ENCODE results near the gene TBCA. TPM values are rescaled to one million over a fixed set of nuclear protein-coding genes. Genes with fewer than 3 reads are reported as not detected.
"Not testable (repeated sequence)": the region's sequence is repeated elsewhere in the genome, so short reads cannot be mapped to it uniquely, and the experiment has no call there.

TBCA gene
- total RNA-seq, 1 donor from 2014 or later, result 286 TPM

DNA sequence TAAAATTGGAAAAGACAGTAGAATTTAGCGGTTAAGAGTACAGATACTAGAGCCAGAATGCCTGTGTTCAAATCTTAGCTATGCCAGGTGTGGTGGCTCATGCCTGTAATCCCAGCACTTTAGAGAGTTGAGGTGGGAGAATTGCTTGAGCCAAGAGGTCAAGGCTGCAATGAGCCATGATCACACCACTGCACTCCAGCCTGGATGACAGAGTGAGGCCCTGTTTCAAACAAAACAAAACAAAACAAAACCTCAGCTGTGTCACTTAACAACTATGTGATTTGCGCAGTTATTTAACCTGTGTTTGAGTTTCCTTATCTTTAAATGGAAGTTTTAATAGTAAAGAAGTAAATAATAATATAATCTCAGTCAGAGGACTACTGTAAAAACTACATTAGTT is 68.3 kb downstream of the TBCA start:
- H3K27ac Mint-ChIP-seq (ENCODE audit: unreplicated experiment), result no peak overlapping the region

GRCh38 chr5:77699569-77699968 is 76.6 kb downstream of the TBCA start:
- Mint-ChIP-seq H3K36me3 (ENCODE audit: low read depth) (peaks cover 36% of the 10 kb centered on the region), H3K4me1 (peaks cover 18% of the 10 kb centered on the region)
- not testable (repeated sequence) for H3K9me3 Mint-ChIP-seq; DNase-seq (ENCODE audit: low read depth, low spot score); H3K4me3 Mint-ChIP-seq; H3K27me3 Mint-ChIP-seq (ENCODE audit: low read depth); H3K27ac Mint-ChIP-seq (ENCODE audit: unreplicated experiment)

More for the DNA sequence above, 68.3 kb downstream of the TBCA start:
- Mint-ChIP-seq H3K9me3 (no peaks in the 10 kb centered on the region), H3K27me3 (ENCODE audit: low read depth) (no peaks in the 10 kb centered on the region), H3K36me3 (ENCODE audit: low read depth) (peaks cover 19% of the 10 kb centered on the region), H3K4me3 (no peak overlapping the region), H3K4me1 (no peaks in the 10 kb centered on the region)
- DNase-seq (ENCODE audit: low read depth, low spot score), result no peak
- TF ChIP-seq, protein P1, sequence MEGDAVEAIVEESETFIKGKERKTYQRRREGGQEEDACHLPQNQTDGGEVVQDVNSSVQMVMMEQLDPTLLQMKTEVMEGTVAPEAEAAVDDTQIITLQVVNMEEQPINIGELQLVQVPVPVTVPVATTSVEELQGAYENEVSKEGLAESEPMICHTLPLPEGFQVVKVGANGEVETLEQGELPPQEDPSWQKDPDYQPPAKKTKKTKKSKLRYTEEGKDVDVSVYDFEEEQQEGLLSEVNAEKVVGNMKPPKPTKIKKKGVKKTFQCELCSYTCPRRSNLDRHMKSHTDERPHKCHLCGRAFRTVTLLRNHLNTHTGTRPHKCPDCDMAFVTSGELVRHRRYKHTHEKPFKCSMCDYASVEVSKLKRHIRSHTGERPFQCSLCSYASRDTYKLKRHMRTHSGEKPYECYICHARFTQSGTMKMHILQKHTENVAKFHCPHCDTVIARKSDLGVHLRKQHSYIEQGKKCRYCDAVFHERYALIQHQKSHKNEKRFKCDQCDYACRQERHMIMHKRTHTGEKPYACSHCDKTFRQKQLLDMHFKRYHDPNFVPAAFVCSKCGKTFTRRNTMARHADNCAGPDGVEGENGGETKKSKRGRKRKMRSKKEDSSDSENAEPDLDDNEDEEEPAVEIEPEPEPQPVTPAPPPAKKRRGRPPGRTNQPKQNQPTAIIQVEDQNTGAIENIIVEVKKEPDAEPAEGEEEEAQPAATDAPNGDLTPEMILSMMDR (conservative IDR thresholded peaks at IDR 0.05), result no peak

DNA sequence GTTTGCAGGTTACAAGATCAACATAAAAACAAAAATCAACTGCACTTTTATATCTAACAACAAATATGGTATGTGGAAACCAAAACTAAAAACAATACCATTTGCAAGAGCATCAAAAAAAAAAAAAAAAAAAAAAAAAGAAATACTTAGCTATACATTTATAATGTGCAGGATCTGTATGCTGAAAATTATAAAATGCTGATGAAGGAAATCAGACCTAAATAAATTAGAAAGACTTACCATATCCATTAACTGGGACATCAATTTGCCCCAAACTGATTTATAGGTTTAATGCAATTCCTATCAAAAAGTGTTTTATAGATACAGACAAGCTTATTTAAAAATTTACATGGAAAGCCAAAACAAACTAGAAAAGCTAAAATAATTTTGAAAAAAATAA is 77.2 kb downstream of the TBCA start:
- peaks cover 37% of the 10 kb centered on the region for H3K36me3 Mint-ChIP-seq (ENCODE audit: low read depth)

GRCh38 chr5:77697692-77698091 is 78.4 kb downstream of the TBCA start:
- H3K36me3 Mint-ChIP-seq (ENCODE audit: low read depth), result peaks cover 34% of the 10 kb centered on the region
- no peaks in the 10 kb centered on the region for H3K9me3 Mint-ChIP-seq
- TF ChIP-seq, protein P1 (conservative IDR thresholded peaks at IDR 0.05), result no peak
- no peaks in the 10 kb centered on the region for H3K27me3 Mint-ChIP-seq (ENCODE audit: low read depth)
- H3K27ac Mint-ChIP-seq (ENCODE audit: unreplicated experiment), result no peak overlapping the region
- no peak for DNase-seq (ENCODE audit: low read depth, low spot score)
- H3K4me3 Mint-ChIP-seq, result no peak overlapping the region
- H3K4me1 Mint-ChIP-seq, result peaks cover 18% of the 10 kb centered on the region

More for the DNA sequence above, 77.2 kb downstream of the TBCA start:
- no peak for DNase-seq (ENCODE audit: low read depth, low spot score)
- Mint-ChIP-seq H3K4me3 (no peak overlapping the region), H3K9me3 (no peaks in the 10 kb centered on the region), H3K27me3 (ENCODE audit: low read depth) (no peaks in the 10 kb centered on the region), H3K27ac (ENCODE audit: unreplicated experiment) (no peak overlapping the region), H3K4me1 (peaks cover 18% of the 10 kb centered on the region)
- TF ChIP-seq, protein P1 (conservative IDR thresholded peaks at IDR 0.05), result no peak

- H3K27me3 Mint-ChIP-seq (ENCODE audit: low read depth), result no peaks in the 10 kb centered on the region
- no peak overlapping the region for H3K27ac Mint-ChIP-seq (ENCODE audit: unreplicated experiment)
- peaks cover 25% of the 10 kb centered on the region for H3K36me3 Mint-ChIP-seq (ENCODE audit: low read depth)
These were observed 80.0 kb downstream of the TBCA start for GRCh38 chr5:77696120-77696519.

DNA sequence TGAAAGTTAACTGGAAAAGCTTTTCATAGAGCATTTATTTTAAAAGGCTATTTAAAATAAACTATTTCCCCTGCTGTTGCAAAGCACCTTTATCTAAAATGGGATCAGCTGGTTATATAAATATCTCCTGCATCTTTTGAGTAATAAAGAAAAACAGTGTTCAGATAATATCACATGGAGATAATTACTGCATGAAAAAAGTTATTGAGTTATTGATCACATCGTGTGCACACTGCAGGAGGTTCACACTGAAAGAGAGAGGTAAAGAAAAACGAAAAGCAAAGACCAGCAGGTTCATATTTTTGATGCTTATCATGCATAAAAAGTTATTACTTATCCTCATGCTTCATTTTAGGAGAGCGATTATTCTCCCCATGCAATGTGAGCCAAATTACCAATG is 82.2 kb downstream of the TBCA start:
- Mint-ChIP-seq H3K36me3 (ENCODE audit: low read depth) (peaks cover 24% of the 10 kb centered on the region), H3K9me3 (no peaks in the 10 kb centered on the region), H3K4me3 (no peak overlapping the region), H3K27ac (ENCODE audit: unreplicated experiment) (no peak overlapping the region), H3K27me3 (ENCODE audit: low read depth) (no peaks in the 10 kb centered on the region), H3K4me1 (peaks cover 5% of the 10 kb centered on the region)
- TF ChIP-seq, protein P1 (conservative IDR thresholded peaks at IDR 0.05), result no peak
- DNase-seq (ENCODE audit: low read depth, low spot score), result no peak

More at GRCh38 chr5:77696120-77696519, 80.0 kb downstream of the TBCA start:
- peaks cover 18% of the 10 kb centered on the region for H3K4me1 Mint-ChIP-seq
- no peak overlapping the region for H3K4me3 Mint-ChIP-seq
- DNase-seq (ENCODE audit: low read depth, low spot score), result no peak
- TF ChIP-seq, protein P1 (conservative IDR thresholded peaks at IDR 0.05), result no peak
- H3K9me3 Mint-ChIP-seq, result no peaks in the 10 kb centered on the region

Data from neural crest cell (in vitro differentiated cells).